ENCODE measurements around the gene CLDN1. TPM values are rescaled to one million over a fixed set of nuclear protein-coding genes. Genes with fewer than 3 reads are reported as not detected.

CLDN1 gene
- total and polyA plus RNA-seq, 12 donors: 0.10 to 0.78 (median 0.17) TPM; not detected in 2

DNA sequence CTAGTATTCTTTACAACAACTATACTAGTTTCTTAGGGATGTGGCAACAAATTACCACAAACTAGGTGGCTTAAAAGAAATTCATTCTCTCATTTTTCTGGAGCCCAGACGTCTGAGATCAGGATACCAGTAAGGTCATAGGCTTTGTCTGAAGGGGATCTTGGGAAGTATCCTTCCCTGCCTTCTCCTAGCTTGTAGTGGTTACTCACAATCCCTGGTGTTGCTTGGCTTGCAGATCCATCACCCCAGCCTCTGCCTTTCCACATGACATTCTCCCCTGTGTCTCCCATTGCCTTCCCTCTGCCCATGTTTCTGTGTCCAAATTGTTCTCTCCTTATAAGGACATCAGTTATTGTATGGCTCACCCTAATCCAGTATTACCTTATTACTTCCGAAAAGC is 24.3 kb upstream of the CLDN1 start:
- Histone ChIP-seq H3K4me1 (peaks cover 0 to 17% (median 15%) of the 10 kb centered on the region in 9 donors), H3K27ac (no peak overlapping the region), H3K36me3 (no peaks in the 10 kb centered on the region), H3K4me3 (no peak overlapping the region), H3K9me3 (peaks cover 0 to 4% (median 0%) of the 10 kb centered on the region in 11 donors), H3K27me3 (no peaks in the 10 kb centered on the region)
- intact Hi-C loops (cut with DNase I): no loop called here
- 79 to 82% methylated on average over 2 of the region's 2 CpGs for WGBS, 2 donors
- ATAC-seq (no peak), DNase-seq (no peak)
- TF ChIP-seq, protein P1, sequence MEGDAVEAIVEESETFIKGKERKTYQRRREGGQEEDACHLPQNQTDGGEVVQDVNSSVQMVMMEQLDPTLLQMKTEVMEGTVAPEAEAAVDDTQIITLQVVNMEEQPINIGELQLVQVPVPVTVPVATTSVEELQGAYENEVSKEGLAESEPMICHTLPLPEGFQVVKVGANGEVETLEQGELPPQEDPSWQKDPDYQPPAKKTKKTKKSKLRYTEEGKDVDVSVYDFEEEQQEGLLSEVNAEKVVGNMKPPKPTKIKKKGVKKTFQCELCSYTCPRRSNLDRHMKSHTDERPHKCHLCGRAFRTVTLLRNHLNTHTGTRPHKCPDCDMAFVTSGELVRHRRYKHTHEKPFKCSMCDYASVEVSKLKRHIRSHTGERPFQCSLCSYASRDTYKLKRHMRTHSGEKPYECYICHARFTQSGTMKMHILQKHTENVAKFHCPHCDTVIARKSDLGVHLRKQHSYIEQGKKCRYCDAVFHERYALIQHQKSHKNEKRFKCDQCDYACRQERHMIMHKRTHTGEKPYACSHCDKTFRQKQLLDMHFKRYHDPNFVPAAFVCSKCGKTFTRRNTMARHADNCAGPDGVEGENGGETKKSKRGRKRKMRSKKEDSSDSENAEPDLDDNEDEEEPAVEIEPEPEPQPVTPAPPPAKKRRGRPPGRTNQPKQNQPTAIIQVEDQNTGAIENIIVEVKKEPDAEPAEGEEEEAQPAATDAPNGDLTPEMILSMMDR (IDR thresholded peaks at IDR 0.05): no peak

DNA sequence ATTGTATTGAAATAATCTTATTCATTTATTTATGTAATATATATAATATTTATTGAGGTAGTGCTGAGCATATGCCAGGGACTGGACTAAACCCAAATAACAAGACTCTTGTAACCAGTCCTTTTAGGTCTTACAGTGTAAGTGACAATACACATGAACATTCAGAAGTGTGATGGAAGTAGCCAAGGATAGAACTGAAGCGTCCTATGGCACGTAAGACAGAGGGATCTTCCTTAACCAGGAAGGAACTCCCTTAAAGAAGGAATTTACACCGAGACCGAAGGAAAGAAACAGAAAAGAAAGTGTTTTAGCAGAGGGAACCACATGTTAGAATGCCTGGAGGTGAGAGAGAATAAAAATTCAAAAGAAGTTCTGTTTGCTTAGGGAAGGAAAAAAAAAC is 23.6 kb upstream of the CLDN1 start:
- H3K4me1 ChIP-seq: peaks cover 0 to 17% (median 15%) of the 10 kb centered on the region in 9 donors
- no peaks in the 10 kb centered on the region for H3K36me3 ChIP-seq
- H3K27me3 ChIP-seq: no peaks in the 10 kb centered on the region
- no peak for DNase-seq
- H3K9me3 ChIP-seq: peaks cover 0 to 4% (median 0%) of the 10 kb centered on the region in 11 donors
- H3K4me3 ChIP-seq: no peak overlapping the region
- TF ChIP-seq, protein P1 (IDR thresholded peaks at IDR 0.05): no peak
- WGBS, 2 donors: 50 to 56% methylated on average over 4 of the region's 4 CpGs
- ATAC-seq: peak in 4 of 8 donors; percentile 45 to 50 (median 48)
- H3K27ac ChIP-seq: peak overlapping the region in 4 of 10 donors; percentile 11 to 64 (median 36)
- intact Hi-C loops (cut with DNase I): no loop called here

DNA sequence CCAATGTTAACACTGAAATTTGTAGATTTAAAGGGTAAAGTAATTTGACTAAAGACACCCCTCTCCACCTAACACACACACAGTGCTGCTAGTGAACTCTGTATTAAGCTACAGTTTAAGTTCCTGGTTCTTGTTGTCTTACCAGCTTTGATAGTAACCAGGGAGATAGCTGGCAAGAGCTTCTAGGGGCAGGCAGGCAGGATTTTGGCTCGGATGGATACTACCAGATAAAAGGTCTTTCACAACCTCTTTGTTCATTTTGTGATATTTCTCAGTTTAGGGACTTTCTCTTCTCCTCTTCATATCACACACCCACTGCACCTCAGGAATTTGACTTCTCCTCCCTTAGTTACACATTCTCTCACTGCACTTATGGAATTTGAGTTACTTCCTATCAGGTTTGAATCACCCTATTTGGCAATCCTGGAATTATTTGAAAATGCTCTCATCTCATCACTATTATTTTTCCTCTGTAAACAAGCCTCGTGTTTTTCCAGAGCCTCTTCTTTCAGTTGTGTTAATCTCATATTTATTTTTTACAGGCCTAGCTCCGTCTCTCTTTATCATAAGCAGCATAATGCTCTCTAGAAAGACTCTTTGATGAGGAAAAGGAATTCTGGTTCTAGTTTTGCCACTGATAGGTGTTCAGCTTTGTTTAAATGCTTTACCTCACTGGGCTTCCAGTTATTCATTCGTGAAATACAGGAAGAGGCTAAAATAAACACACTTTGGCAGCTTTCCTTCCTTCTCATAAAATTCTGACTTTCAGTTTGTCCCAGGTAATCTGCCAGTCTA is 23.0 kb upstream of the CLDN1 start:
- peak overlapping the region in 6 of 10 donors; percentile 11 to 64 (median 26) for H3K27ac ChIP-seq

DNA sequence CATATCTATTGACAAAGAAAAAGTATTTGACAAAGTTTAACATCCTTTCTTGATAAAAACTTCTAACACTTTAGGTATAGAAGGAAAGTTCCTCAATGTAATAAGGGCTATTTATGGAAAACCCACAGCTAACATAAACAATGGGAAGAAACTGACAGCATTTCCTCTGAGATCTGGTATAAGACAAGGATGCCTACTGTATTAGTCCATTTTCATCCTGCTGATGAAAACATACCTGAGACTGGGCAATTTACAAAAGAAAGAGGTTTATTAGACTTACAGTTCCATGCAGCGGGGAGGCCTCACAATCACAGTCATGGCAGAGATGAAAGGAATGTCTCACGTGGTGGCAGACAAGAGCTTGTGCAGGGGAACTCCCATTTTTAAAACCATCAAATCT is 17.8 kb upstream of the CLDN1 start:
- intact Hi-C loops (cut with DNase I): no loop called here
- no peak overlapping the region for H3K4me3 ChIP-seq
- no peak overlapping the region for H3K27ac ChIP-seq
- DNase-seq (no peak), ATAC-seq (no peak)
- peaks cover 0 to 15% (median 7%) of the 10 kb centered on the region in 9 donors for H3K4me1 ChIP-seq
- TF ChIP-seq, protein P1 (IDR thresholded peaks at IDR 0.05): no peak
- peaks cover 0 to 4% (median 0%) of the 10 kb centered on the region in 11 donors for H3K9me3 ChIP-seq
- H3K27me3 ChIP-seq: no peaks in the 10 kb centered on the region
- no peaks in the 10 kb centered on the region for H3K36me3 ChIP-seq
- WGBS, 2 donors: 71 to 72% methylated on average over 2 of the region's 2 CpGs

More for the DNA sequence above, 23.0 kb upstream of the CLDN1 start:
- TF ChIP-seq, protein P1 (IDR thresholded peaks at IDR 0.05): no peak
- no peaks in the 10 kb centered on the region for H3K36me3 ChIP-seq
- DNase-seq (peak in 1 of 2 donors; percentile 37), ATAC-seq (peak; percentile 79 to 99 (median 92))
- no peak overlapping the region for H3K4me3 ChIP-seq
- H3K27me3 ChIP-seq: no peaks in the 10 kb centered on the region
- H3K4me1 ChIP-seq: peaks cover 0 to 17% (median 15%) of the 10 kb centered on the region in 9 donors
- intact Hi-C loops (cut with DNase I): no loop called here
- 4 to 13% methylated on average over 4 of the region's 4 CpGs for WGBS, 2 donors
- peaks cover 0 to 4% (median 0%) of the 10 kb centered on the region in 11 donors for H3K9me3 ChIP-seq
